SJSA1 (cell line): ENCODE results near the gene ADAM10. TPM values are rescaled to one million over a fixed set of nuclear protein-coding genes. Genes with fewer than 3 reads are reported as not detected.
A peak's percentile ranks its signal among the peaks of the same experiment; 100 is the strongest.

Experiments used
- DNase-seq, 2 experiments: peaks; one replicate each; pipeline ENCODE4 v3.0.0-alpha.2; 2015 to 2020; ENCODE audit warnings: low spot score in 2 of 2, low read depth in 1 of 2
- H3K27ac ChIP-seq: fragments of 250-450 bp; sonication (Bioruptor Pico); 2 replicates; pipeline ENCODE4 v1.5.1; 2020; ENCODE audit warnings: mild to moderate bottlenecking, moderate library complexity
- H3K27me3 ChIP-seq: fragments of 250-450 bp; sonication (Bioruptor Pico); replicated peaks from 2 replicates; pipeline ENCODE4 v1.5.1; 2020; ENCODE audit warnings: mild to moderate bottlenecking, moderate library complexity
- H3K36me3 ChIP-seq: fragments of 250-450 bp; sonication (Bioruptor Pico); 2 replicates; pipeline ENCODE4 v1.5.1; 2020; ENCODE audit warnings: mild to moderate bottlenecking
- H3K4me1 ChIP-seq: fragments of 250-450 bp; sonication (Bioruptor Pico); replicated peaks from 2 replicates; pipeline ENCODE4 v1.6.1; 2021; ENCODE audit warnings: mild to moderate bottlenecking
- H3K4me3 ChIP-seq: fragments of 250-450 bp; sonication (Bioruptor Pico); 2 replicates; pipeline ENCODE4 v1.5.1; 2020; ENCODE audit warnings: mild to moderate bottlenecking
- H3K9me3 ChIP-seq: fragments of 250-450 bp; sonication (Bioruptor Pico); replicated peaks from 2 replicates; pipeline ENCODE4 v1.5.1; 2020; ENCODE audit warnings: mild to moderate bottlenecking
- total RNA-seq: library from RNA; depleted of rRNA; stranded (reverse); fragments of >200 nt; shearing (Covaris generic); gene quantifications from 2 replicates; pipeline ENCODE4 v1.2.3, GENCODE V29; 2014

Gene ADAM10
- total RNA-seq, 1 experiment from 2014 or later = 137 TPM

GRCh38 chr15:58694641-58695398, 54.7 kb downstream of the ADAM10 start:
- no peaks in the 10 kb centered on the region for H3K27me3 ChIP-seq
- H3K36me3 ChIP-seq = peaks cover 22% of the 10 kb centered on the region
- DNase-seq = no peak
- H3K4me3 ChIP-seq = no peak overlapping the region
- H3K27ac ChIP-seq = no peak overlapping the region
- H3K4me1 ChIP-seq = peaks cover 13% of the 10 kb centered on the region
- no peaks in the 10 kb centered on the region for H3K9me3 ChIP-seq

DNA sequence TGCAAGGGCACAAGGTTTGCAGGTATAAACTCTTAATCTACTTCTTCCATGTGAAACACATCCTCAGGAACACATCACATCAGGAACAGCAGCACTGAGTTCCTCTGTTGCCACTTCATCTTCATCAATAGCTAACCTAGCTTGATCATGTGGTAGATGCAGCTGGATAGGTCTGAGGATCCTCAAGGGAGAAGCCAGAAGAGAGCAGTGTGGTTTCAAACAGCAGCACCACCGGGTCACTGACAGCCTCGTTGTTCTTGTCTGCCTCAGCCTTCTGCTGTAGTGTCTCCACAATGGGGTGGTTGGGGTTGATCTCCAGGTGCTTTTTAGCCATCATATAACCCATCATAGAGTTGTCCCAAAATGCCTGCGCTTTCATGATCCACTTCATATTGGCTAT, 58.8 kb downstream of the ADAM10 start:
- Histone ChIP-seq H3K36me3 (peaks cover 22% of the 10 kb centered on the region), H3K27ac (no peak overlapping the region), H3K9me3 (no peaks in the 10 kb centered on the region), H3K4me1 (no peaks in the 10 kb centered on the region), H3K27me3 (no peaks in the 10 kb centered on the region), H3K4me3 (no peak overlapping the region)
- DNase-seq = no peak

DNA sequence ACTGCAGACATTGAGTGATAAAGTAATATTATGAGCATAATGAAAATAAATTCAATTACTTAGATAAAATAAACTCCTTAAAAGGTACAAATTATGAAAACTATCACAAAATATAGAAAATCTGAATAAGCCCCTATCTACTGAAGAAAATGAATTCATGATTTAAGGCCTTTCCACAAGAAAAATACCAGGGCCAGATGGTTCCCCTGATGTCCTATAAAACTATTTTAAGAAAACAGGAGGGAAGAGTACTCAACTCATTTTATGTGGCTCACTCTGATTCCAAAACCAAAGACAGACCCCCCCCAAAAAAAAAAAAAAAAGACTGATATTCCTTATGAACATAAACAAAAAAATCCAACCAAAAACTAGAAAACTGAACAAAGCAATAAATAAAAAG, 59.9 kb downstream of the ADAM10 start:
- Histone ChIP-seq H3K27ac (no peak overlapping the region), H3K4me1 (no peaks in the 10 kb centered on the region), H3K27me3 (no peaks in the 10 kb centered on the region), H3K4me3 (no peak overlapping the region), H3K9me3 (no peaks in the 10 kb centered on the region), H3K36me3 (peaks cover 22% of the 10 kb centered on the region)
- no peak for DNase-seq

- Histone ChIP-seq H3K4me3 (no peak overlapping the region), H3K27ac (no peak overlapping the region), H3K27me3 (no peaks in the 10 kb centered on the region)
Observed at GRCh38 chr15:58686286-58686685, 63.2 kb downstream of the ADAM10 start.

GRCh38 chr15:58684751-58685150, 64.8 kb downstream of the ADAM10 start:
- H3K27me3 ChIP-seq = no peaks in the 10 kb centered on the region
- H3K36me3 ChIP-seq = no peaks in the 10 kb centered on the region
- H3K27ac ChIP-seq = no peak overlapping the region
- H3K4me1 ChIP-seq = no peaks in the 10 kb centered on the region; the same call in 1 of the 2 replicates
- H3K9me3 ChIP-seq = no peaks in the 10 kb centered on the region
- no peak overlapping the region for H3K4me3 ChIP-seq
- DNase-seq = no peak

More at GRCh38 chr15:58686286-58686685, 63.2 kb downstream of the ADAM10 start:
- H3K4me1 ChIP-seq = no peaks in the 10 kb centered on the region; the same call in 1 of the 2 replicates
- H3K9me3 ChIP-seq = no peaks in the 10 kb centered on the region
- H3K36me3 ChIP-seq = peaks cover 10% of the 10 kb centered on the region
- no peak for DNase-seq

- Histone ChIP-seq H3K9me3 (no peaks in the 10 kb centered on the region), H3K4me3 (no peak overlapping the region), H3K4me1 (no peaks in the 10 kb centered on the region; the same call in 1 of the 2 replicates), H3K27me3 (no peaks in the 10 kb centered on the region), H3K27ac (no peak overlapping the region), H3K36me3 (no peaks in the 10 kb centered on the region)
- DNase-seq = no peak
Observed at GRCh38 chr15:58684036-58684710, 65.3 kb downstream of the ADAM10 start.

GRCh38 chr15:58682234-58682633, 67.3 kb downstream of the ADAM10 start:
- H3K9me3 ChIP-seq = no peaks in the 10 kb centered on the region
- DNase-seq = no peak
- H3K27me3 ChIP-seq = no peaks in the 10 kb centered on the region
- H3K4me3 ChIP-seq = no peak overlapping the region
- no peaks in the 10 kb centered on the region; the same call in 1 of the 2 replicates for H3K4me1 ChIP-seq
- H3K27ac ChIP-seq = no peak overlapping the region
- peaks cover 4% of the 10 kb centered on the region; the same call in 1 of the 2 replicates for H3K36me3 ChIP-seq

DNA sequence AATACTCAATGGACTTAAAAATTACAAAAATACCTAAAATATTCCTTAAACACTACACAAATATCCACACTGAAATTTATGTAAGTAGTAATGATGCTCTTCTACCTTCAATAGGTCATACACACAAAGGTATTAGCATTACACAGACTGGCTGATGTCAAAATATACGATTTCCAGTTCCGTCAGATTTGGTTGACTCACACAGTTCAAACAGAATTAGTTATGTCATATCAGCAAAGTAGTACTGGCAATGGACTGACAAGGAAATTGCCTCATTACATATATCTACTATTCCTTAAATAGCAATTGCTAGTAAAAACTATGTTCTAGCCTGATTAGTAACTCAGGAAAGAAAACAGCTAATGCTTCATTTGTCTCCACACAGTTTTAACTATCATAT, 70.8 kb downstream of the ADAM10 start:
- no peaks in the 10 kb centered on the region for H3K9me3 ChIP-seq
- no peaks in the 10 kb centered on the region for H3K27me3 ChIP-seq
- no peak overlapping the region for H3K4me3 ChIP-seq
- no peaks in the 10 kb centered on the region for H3K4me1 ChIP-seq
- no peak for DNase-seq
- H3K36me3 ChIP-seq = peaks cover 10% of the 10 kb centered on the region
- no peak overlapping the region; the same call in 1 of the 2 replicates for H3K27ac ChIP-seq

DNA sequence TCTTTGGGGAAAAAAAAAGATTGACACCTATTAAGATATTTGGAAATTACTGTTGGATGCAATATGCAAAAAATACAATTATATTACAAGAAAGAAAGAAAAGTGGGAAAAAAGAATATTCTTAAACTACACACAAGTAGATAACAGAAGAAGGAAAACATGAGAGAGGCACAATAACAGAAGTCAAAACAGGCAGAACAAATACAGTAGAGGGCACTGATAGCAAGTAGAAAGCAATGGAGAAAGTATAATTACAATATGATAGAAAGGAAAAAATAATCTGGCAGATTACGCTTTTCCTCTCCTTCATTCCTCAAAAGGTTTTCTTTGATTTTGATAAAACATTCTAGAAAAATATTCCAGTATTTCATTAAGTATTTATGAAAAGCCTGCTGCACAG, 72.1 kb downstream of the ADAM10 start:
- no peaks in the 10 kb centered on the region for H3K9me3 ChIP-seq
- H3K27me3 ChIP-seq = no peaks in the 10 kb centered on the region
- no peak for DNase-seq
- H3K4me3 ChIP-seq = no peak overlapping the region
- no peak overlapping the region for H3K27ac ChIP-seq
- no peaks in the 10 kb centered on the region for H3K4me1 ChIP-seq
- H3K36me3 ChIP-seq = peaks cover 10% of the 10 kb centered on the region

DNA sequence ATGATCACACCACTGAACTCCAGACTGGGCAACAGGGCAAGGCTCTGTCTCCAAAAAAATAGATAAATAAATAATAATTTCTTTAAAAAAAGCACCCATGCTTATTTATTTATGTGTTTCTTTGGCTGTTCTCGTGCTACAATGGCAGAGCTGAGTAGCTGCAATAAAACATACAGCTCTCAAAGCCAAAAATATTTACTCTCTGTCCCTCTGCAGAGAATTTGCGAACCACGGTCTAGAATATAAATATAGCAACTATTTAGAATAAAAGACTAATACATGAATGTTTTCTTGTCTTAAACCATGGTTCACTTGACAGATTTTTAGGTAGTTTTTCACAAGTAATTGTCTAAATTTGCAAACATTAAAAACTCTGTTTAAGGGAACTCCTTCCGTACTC, 72.7 kb downstream of the ADAM10 start:
- H3K27me3 ChIP-seq = no peaks in the 10 kb centered on the region

DNA sequence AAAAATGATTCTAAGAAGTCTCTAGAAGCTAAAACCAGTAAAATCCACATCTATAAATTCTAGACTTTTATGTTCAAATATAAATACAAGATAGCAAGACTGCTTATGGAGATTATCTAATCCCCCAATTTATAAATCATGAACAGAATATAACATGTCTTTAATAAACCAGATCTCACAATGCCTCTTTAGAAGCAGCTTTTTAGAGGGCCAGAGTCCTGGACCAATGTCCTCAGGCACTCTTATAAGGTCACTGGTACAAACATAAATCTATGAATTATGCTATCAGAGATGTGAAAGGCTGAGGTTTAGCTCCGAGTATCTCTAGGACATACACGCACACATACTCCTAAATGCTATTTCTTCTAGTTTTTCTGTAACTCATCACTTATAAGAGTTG, 78.3 kb downstream of the ADAM10 start:
- peaks cover 6% of the 10 kb centered on the region; the same call in 1 of the 2 replicates for H3K36me3 ChIP-seq
- H3K4me1 ChIP-seq = peaks cover 10% of the 10 kb centered on the region
- H3K4me3 ChIP-seq = no peak overlapping the region
- H3K9me3 ChIP-seq = no peaks in the 10 kb centered on the region
- H3K27me3 ChIP-seq = no peaks in the 10 kb centered on the region
- no peak for DNase-seq
- no peak overlapping the region for H3K27ac ChIP-seq

More for the DNA sequence above, 72.7 kb downstream of the ADAM10 start:
- H3K4me3 ChIP-seq = no peak overlapping the region
- H3K36me3 ChIP-seq = peaks cover 10% of the 10 kb centered on the region
- no peak overlapping the region for H3K27ac ChIP-seq
- no peaks in the 10 kb centered on the region for H3K4me1 ChIP-seq
- DNase-seq = no peak
- H3K9me3 ChIP-seq = no peaks in the 10 kb centered on the region

DNA sequence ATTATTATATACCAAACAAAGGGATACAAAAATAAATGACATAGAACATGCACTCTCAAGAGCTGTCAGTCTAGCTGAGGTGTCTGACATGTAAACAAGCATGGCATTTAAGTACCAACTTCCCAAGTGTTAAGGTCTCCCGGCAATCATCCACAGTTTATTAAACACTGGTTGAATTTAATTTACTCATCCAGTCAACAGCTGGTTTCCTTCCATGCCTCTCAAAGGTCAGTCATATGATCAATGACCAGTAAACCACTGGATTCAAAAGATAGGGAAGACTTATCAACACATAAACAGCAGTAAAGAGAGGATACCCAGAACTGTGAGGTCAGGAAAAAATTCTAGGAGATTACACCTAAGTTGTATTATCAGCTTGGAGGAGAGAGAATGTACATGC, 80.4 kb downstream of the ADAM10 start:
- H3K9me3 ChIP-seq = no peaks in the 10 kb centered on the region
- peaks cover 10% of the 10 kb centered on the region for H3K4me1 ChIP-seq
- H3K36me3 ChIP-seq = peaks cover 9% of the 10 kb centered on the region
- H3K4me3 ChIP-seq = no peak overlapping the region
- H3K27ac ChIP-seq = no peak overlapping the region
- no peak for DNase-seq
- H3K27me3 ChIP-seq = no peaks in the 10 kb centered on the region

GRCh38 chr15:58666957-58667356, 82.5 kb downstream of the ADAM10 start:
- H3K9me3 ChIP-seq = no peaks in the 10 kb centered on the region
- no peak overlapping the region for H3K4me3 ChIP-seq
- H3K27me3 ChIP-seq = no peaks in the 10 kb centered on the region
- peaks cover 22% of the 10 kb centered on the region for H3K36me3 ChIP-seq
- H3K4me1 ChIP-seq = peaks cover 10% of the 10 kb centered on the region
- H3K27ac ChIP-seq = no peak overlapping the region
- peak in 1 of 2 experiments; percentile 51 for DNase-seq

GRCh38 chr15:58665672-58666071, 83.8 kb downstream of the ADAM10 start:
- Histone ChIP-seq H3K27me3 (no peaks in the 10 kb centered on the region), H3K9me3 (no peaks in the 10 kb centered on the region)

More at GRCh38 chr15:58665672-58666071, 83.8 kb downstream of the ADAM10 start:
- no peak overlapping the region for H3K27ac ChIP-seq
- peaks cover 10% of the 10 kb centered on the region for H3K4me1 ChIP-seq
- no peak for DNase-seq
- no peak overlapping the region for H3K4me3 ChIP-seq
- H3K36me3 ChIP-seq = peaks cover 24% of the 10 kb centered on the region
